Left hindlimb (tissue), 1 donor: ENCODE results near the gene NPIPA2.
"Not testable (repeated sequence)": the region's sequence is repeated elsewhere in the genome, so short reads cannot be mapped to it uniquely, and the experiment has no call there.

Experiments used
- DNase-seq: peaks from one replicate; pipeline ENCODE4 v3.0.0-alpha.2; 2018

NPIPA2 gene

DNA sequence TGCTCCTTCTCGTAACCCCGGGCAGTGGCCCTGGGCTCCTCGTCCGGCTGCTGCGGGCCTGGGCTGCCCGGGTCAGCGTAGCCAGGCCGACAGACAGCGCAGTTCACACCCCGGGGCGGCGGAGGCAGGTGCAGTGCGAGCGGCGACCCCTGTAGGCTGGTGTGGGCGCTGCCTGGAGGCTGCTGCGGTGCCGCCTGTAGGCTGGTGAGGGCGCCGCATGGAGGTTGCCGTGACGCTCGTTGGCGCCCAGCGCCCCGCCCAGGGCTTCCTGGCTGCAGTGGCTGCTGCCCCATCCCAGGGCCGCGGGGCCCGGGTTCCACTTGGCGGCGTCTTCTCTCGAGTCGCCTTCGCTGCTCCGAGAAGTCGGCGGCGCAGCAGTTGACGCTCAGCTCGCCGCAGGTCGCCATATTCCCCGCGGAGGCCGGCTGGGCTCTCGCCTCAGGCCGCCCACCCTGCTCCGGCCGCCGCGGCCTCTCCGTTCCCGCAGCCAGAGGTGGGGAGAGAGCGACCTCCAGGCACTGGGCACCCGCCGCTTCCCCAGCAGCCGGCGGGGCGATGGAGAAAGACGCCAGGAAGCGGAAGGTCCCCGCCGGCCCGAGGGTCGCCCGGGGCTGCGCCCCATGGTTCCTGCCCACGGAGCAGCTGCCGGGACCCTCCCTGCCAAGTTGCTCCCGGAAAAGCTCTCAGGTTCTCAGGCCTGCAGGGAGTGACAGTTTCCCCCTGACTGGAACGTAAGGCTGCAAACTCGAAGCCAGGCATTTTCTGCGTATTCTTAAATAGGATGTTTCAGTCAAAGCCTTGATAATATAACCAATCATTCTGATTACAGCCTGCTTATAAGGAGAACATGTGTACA lies at the start of gene NPIPA2:
Gene NPIPA2 (plus strand): TSS at position 261 of the 856 bp plus-strand sequence. CDS start 5,533 bp downstream, outside the sequence.
- not testable (repeated sequence) for DNase-seq

DNA sequence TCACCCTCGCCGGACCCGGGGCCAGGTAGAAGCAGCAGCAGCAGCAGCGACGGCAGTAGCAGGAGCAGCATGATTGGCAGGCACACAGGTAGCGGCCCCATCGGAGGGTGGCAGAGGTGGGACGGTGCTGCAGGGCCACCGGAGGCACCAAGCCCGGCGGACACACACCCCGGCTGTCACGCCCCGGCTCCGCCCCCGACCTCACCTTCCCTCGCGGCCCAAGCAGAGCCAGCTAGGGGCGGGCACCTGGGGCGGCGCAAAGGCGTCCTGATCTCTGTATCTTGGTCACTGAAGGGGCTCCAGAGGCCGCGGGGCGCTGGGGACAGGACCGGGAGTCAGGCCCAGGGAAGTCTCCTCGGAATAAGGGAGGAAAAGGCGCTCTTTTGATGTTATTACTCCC lies 48.2 kb upstream of the NPIPA2 start, which contains the start of gene PLA2G10:
Gene PLA2G10 (minus strand): TSS at position 180 of the 400 bp plus-strand sequence. CDS start 79 bp downstream, at position 101.
- not testable (repeated sequence) for DNase-seq

DNA sequence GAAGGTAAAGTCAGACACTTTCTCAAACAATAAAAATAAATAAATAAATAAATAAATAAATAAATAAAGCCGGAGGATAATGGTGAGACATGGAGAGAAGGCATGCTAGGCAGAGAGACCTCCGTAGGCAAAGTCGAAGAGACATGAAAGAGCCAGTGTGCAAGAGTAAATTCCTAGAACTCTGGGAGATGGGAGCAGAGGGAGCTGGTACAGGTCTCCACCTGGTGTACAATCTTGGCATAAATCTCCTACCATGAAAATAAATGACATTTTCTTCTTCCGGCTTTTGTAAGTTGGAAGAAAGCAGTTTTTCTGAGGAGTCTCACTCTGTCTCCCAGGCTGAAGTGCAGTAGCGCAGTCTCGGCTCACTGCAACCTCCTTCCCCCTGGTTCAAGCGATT lies 40.5 kb upstream of the NPIPA2 start:
- not testable (repeated sequence) for DNase-seq

DNA sequence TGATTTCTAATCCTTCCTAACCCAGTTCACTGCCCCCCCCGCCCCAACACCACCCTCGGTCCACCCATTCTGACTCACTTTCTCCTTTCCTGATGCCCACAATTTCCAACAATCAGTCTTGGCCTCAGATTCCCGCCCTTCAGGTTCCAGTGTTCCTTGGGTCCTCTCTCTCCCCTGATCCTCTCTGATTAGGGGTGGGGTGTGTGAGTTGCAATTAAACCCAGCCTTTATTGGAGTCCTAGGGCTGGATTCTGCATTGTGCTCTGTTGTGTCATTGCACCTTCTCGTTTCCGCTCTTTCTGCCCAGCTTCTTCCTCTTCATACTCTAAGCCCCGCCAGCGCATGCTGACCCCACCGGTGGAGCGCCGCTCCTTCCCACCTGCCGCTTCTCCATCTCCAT lies 39.7 kb upstream of the NPIPA2 start:
- not testable (repeated sequence) for DNase-seq

DNA sequence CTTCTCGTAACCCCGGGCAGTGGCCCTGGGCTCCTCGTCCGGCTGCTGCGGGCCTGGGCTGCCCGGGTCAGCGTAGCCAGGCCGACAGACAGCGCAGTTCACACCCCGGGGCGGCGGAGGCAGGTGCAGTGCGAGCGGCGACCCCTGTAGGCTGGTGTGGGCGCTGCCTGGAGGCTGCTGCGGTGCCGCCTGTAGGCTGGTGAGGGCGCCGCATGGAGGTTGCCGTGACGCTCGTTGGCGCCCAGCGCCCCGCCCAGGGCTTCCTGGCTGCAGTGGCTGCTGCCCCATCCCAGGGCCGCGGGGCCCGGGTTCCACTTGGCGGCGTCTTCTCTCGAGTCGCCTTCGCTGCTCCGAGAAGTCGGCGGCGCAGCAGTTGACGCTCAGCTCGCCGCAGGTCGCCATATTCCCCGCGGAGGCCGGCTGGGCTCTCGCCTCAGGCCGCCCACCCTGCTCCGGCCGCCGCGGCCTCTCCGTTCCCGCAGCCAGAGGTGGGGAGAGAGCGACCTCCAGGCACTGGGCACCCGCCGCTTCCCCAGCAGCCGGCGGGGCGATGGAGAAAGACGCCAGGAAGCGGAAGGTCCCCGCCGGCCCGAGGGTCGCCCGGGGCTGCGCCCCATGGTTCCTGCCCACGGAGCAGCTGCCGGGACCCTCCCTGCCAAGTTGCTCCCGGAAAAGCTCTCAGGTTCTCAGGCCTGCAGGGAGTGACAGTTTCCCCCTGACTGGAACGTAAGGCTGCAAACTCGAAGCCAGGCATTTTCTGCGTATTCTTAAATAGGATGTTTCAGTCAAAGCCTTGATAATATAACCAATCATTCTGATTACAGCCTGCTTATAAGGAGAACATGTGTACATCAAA lies 38.9 kb upstream of the NPIPA2 start, which contains the start of gene NPIPA3:
Gene NPIPA3 (plus strand): TSS at position 256 of the 856 bp plus-strand sequence. CDS start 5,533 bp downstream, outside the sequence.
- DNase-seq = not testable (repeated sequence)

DNA sequence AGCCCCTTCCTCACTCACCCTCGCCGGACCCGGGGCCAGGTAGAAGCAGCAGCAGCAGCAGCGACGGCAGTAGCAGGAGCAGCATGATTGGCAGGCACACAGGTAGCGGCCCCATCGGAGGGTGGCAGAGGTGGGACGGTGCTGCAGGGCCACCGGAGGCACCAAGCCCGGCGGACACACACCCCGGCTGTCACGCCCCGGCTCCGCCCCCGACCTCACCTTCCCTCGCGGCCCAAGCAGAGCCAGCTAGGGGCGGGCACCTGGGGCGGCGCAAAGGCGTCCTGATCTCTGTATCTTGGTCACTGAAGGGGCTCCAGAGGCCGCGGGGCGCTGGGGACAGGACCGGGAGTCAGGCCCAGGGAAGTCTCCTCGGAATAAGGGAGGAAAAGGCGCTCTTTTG lies 9.1 kb upstream of the NPIPA2 start:
- not testable (repeated sequence) for DNase-seq

DNA sequence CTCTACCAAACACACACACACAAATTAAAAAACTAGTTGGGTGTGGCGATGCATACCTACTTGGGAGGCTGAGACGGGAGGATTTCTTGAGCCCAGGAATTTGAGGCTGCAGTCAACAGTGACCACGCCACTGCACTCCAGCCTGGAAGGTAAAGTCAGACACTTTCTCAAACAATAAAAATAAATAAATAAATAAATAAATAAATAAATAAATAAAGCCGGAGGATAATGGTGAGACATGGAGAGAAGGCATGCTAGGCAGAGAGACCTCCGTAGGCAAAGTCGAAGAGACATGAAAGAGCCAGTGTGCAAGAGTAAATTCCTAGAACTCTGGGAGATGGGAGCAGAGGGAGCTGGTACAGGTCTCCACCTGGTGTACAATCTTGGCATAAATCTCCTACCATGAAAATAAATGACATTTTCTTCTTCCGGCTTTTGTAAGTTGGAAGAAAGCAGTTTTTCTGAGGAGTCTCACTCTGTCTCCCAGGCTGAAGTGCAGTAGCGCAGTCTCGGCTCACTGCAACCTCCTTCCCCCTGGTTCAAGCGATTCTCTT lies 1.4 kb upstream of the NPIPA2 start:
- not testable (repeated sequence) for DNase-seq

DNA sequence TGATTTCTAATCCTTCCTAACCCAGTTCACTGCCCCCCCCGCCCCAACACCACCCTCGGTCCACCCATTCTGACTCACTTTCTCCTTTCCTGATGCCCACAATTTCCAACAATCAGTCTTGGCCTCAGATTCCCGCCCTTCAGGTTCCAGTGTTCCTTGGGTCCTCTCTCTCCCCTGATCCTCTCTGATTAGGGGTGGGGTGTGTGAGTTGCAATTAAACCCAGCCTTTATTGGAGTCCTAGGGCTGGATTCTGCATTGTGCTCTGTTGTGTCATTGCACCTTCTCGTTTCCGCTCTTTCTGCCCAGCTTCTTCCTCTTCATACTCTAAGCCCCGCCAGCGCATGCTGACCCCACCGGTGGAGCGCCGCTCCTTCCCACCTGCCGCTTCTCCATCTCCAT lies 539 bp upstream of the NPIPA2 start:
- not testable (repeated sequence) for DNase-seq

DNA sequence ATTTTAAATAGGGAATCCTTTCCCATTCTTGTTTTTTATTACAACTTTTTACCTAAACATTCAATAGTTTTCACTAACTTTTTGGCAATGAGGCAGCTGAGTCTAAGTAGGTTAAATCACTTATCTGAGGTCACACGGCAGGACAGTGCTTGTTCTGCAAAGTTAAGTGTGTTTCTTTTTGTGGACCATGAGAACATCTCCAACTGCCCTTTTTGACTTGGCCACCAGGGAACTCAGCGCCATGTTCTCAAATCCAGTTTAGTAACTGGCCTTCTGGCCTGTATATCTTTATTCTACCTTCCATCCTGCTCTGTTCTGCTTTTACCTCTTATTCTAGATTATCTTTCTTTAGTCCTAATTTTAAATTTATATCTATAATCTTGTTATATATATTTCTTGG lies 31.3 kb downstream of the NPIPA2 start:
- not testable (repeated sequence) for DNase-seq

DNA sequence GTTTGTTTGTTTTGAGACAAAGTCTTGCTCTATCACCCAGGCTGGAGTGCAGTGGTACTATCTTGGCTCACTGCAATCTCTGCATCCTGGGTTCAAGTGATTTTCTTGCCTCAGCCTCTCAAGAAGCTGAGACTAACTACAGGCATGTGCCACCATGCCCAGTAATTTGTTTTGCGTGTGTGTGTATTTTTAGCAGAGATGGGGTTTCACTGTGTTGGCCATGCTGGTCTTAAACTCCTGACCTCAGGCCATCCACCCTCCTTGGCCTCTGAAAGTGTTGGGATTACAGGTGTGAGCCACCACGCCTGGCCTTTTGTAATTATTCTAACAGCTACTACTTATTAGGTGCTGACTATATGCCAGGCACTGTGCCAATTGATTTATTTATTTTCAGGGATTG lies 33.3 kb downstream of the NPIPA2 start:
- not testable (repeated sequence) for DNase-seq

DNA sequence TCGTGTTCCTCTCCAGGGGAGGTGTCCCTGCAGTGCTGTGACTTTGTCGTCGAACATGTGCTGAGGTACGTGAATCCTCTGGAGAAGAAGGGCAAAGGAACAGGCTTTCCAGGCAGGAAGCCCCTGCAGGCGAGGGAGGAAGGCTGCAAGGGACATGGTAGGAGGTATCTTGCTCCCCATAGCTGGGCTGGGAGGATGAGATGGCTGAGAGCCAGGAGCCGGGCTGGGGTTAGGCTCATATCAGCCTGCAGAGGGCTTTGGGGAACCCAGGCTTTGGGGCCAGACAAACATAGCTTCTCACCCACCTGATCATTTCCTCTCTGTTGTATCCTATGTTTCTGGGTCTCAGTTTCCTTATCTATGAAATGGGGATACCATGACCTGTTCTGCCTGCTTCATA lies 34.4 kb downstream of the NPIPA2 start:
- not testable (repeated sequence) for DNase-seq

DNA sequence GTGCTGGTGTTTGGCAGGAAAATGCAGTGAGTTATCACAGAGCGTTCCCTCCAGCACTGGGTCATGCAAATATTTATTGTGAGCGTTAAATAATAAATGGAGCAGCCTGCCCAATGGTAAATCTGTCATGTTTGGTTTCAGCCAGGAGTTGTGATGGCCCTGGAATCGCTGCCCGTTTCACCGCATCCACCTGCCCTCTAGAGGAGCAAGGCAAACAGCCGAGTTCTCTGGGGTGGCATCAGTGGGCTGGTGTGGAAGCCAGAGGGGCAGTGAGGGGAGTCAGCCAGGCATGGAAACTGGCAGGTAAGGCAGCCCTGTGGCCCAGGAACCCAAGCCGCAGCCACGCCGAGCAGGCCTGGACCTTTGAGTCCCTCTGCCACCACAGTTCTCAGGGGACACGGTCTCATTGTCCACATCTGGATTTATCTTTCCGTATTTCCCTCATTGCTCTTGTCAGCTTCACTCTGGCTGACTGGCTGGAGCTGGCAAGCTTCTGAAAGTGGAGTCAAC lies 37.1 kb downstream of the NPIPA2 start:
- DNase-seq = not testable (repeated sequence)

DNA sequence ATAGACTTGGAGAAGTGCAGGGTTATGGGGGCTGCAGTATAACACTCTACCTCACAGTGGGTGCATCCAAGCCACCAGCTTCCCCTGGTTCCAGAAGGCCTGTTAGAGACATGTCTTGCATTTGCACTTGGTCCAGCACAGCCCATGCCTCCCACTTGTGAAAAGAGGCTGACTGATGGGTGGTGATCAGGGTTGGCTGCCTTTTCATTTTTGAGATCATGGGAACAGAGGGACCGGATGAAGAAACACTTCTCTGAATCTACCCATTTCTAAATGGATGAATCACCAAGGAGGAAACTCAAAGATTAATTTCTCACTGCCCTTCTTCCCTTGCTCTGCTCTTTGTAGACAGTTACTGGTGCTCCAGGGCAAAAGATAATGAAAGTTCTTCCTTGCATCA lies 43.8 kb downstream of the NPIPA2 start:
- DNase-seq = not testable (repeated sequence)

DNA sequence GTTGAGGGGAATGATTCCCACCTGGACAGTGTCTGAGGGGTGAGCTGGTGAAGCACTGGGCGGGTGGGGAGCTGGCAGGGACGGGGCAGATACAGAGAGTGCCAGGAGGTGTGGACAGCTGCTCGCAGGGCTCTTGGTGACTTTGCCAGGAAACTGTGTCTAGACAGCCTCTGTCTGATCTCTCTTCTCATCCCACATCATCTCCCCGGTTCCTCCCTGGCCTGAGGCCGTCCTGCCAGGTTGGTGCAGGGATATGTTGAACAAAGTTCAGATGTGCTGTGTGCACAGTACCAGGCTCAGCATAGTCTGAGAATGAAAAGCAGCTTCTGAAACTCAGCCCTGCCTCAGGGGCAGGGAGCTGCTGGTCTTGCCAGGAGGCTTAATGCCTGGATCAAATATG lies 47.2 kb downstream of the NPIPA2 start:
- DNase-seq = not testable (repeated sequence)

DNA sequence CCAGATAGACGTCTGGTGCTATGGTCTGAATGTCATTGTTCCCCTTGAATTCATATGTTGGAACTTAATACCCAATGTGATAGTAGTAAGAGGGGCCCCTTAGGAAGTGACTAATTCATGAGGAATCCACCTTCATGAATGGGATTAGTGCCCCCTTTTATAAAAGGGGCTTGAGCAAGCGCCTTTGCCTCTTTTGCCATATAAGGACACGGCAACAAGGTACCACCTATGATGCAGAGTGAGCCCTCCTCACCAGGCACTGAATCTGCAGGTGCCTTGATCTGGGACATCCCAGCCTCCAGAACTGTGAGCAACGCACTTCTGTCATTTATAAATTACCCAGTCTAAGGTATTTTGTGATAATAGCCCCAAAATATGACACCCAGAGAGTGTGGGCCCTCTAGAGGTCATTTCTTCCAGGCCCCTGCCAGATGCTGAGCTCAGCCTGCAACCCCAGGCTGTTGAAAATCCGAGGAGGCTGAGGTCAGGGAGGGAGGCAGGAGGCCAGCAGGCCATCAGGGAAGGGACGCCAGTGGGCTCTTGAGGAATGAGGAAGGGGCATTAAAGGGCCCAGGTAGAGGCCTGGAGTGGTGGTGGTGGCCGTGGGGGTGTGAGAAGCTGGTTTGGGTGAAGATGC lies 48.1 kb downstream of the NPIPA2 start:
- DNase-seq = not testable (repeated sequence)

DNA sequence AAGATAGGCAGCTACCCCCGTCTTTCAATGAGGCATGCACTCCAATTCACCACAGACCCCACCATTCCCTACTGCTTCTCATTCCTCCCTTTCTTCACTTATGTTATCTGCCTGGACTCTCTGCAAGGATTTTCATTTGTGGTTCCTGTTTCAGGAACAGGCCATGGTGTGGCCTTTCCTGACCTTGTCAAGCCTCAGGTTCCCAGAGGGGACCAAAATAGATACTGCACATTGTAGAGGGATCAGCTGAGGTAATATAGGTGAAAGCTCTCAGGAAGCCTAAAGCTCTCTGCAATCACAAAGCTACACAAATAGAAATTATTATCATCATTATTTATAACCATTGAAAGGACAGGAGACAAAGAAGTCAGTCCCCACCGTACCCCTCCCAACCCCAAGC lies 50.6 kb downstream of the NPIPA2 start:
- not testable (repeated sequence) for DNase-seq

DNA sequence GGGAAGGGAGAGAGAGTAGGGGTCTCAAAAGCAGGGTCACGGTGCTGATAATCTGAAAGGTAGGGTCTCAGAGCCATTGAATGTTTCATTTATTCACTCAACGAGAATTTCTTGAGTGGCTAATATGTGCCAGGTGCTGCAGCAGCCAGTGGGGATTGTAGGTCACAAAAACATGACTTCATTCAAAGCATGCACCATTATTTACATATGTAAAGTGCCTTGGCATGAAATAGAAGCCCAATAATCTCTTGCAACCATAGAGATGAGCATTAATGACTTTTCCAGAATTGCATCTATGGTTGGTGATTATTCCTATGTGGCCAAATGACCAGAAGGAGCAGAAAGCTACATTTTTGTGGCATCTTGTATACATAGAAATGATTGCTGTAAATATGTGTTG lies 55.2 kb downstream of the NPIPA2 start:
- DNase-seq = not testable (repeated sequence)

DNA sequence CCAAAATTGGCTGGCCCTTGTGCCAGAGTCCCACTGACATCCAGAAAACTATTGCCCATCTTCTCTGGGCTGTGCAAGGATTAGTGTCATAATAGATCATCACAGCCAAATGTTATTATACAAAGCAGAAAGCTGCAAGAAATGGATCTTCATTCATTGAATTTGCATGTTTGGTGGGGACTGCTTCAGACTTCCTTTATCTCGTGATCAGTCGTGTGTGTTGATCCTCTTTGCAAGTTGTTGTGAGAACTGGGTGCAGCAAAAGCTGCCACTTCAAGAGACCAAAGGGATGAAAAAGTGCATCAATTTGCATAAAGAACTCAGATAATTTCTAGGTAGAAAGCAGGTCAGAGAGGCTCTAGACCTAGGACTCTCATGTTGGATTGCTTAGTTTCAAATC lies 61.2 kb downstream of the NPIPA2 start:
- DNase-seq = not testable (repeated sequence)

DNA sequence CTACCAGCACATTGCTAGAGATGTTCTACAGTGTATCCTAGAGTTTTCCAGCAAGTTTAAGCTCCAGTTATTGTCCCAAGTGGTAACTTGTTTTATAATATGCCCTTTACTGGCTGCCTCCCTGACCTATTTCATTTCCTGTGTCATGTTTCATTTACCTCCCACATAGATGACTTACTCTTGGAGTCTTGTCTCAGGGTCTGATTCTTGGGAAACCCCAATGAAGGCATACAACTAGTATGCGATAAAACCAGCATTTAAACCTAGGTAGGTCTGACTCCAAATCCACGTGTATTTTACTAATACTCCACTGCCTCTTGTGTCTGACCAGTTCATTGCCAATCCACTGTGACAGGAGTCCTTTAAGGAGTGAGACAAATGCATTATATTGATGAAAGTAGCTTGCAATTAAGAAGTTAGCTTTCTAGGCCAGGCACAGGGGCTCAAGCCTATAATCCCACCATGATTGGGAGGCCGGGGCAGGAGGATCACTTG lies 64.9 kb downstream of the NPIPA2 start:
- not testable (repeated sequence) for DNase-seq

DNA sequence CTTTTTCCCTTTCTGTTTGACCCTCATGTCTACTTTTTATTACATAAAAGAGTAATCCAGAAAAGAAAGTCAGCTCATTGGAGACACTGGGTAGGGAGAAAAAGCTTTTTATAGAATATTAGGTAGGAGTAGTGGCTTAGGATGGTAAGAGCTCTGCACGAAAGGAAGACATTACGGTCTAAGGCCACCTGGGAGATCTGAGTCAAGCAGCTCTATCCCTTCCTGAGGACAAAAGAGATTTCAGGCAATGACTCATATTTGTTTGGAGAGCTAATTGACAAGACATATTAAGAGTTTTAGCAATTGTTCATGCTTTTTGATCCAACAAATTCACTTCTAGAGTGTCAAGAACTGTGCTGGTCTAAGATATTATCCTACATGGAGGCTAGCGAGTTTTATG lies 71.6 kb downstream of the NPIPA2 start:
- DNase-seq = not testable (repeated sequence)
